T-cell (primary cell): ENCODE results near the gene RPL5. TPM values are rescaled to one million over a fixed set of nuclear protein-coding genes. Genes with fewer than 3 reads are reported as not detected.

ENCODE experiments used
- ATAC-seq, 4 experiments: fragments of 200-7000 bp in 3 of 4; fragments of 150-1000 bp in 1 of 4; cut with Tn5 transposase; replicated peaks in 1 of 4; 1 replicate in 3 of 4; 2 replicates in 1 of 4; pipeline ENCODE4 v1.10.0; 2021; ENCODE audit warnings: moderate library complexity in 3 of 4, mild to moderate bottlenecking in 2 of 4, moderate number of reproducible peaks in 1 of 4
- CTCF ChIA-PET, 2 donors: fragments of 300-600 bp; sonication (Branson Sonifier 250); formaldehyde crosslinking; loops; one replicate each; lab custom pipeline; 2022; ENCODE audit warnings: antibody characterized with exemption in 2 of 2; lab: Charles Lee
- POLR2A ChIA-PET, 2 donors: fragments of 300-600 bp; sonication (Branson Sonifier 250); formaldehyde crosslinking; loops; one replicate each; lab custom pipeline; 2022; ENCODE audit warnings: antibody characterized with exemption in 2 of 2; lab: Charles Lee
- DNase-seq, 35 experiments: peaks; one replicate each; pipeline versions ENCODE4 v3.0.0 to v3.0.0-alpha.2; 2013 to 2023
- H3K27ac ChIP-seq: one replicate; pipeline ENCODE4 v1.5.1; 2013; ENCODE audit warnings: low read length
- H3K27me3 ChIP-seq, 2 experiments: replicated peaks in 1 of 2; 1 replicate in 1 of 2; 2 replicates in 1 of 2; pipeline versions ENCODE4 v1.6.1 to v1.7.0; 2013; ENCODE audit warnings: low read length in 1 of 2, mixed read lengths in 1 of 2; ENCODE audit not compliant: control insufficient read depth in 2 of 2, insufficient read depth in 2 of 2; ENCODE audit errors: extremely low read depth in 1 of 2
- H3K36me3 ChIP-seq, 2 donors: 1 replicate in 1 of 2; 2 replicates in 1 of 2; pipeline versions ENCODE4 v1.6.1 to v1.7.0; 2013; ENCODE audit warnings: low read length in 1 of 2; ENCODE audit not compliant: control insufficient read depth in 2 of 2, insufficient read depth in 1 of 2; ENCODE audit errors: extremely low read depth in 1 of 2
- H3K4me1 ChIP-seq, 2 experiments: 1 replicate in 1 of 2; 2 replicates in 1 of 2; pipeline versions ENCODE4 v1.6.1 to v1.7.0; 2013; ENCODE audit warnings: low read length in 2 of 2, mixed read lengths in 1 of 2; ENCODE audit not compliant: insufficient read depth in 2 of 2, control insufficient read depth in 1 of 2; ENCODE audit errors: extremely low read depth in 1 of 2
- H3K4me3 ChIP-seq, 2 donors: 1 replicate in 1 of 2; 2 replicates in 1 of 2; pipeline versions ENCODE4 v1.5.1 to v1.7.0; 2013; ENCODE audit warnings: mild to moderate bottlenecking in 2 of 2, low read length in 1 of 2, moderate library complexity in 1 of 2; ENCODE audit not compliant: control insufficient read depth in 1 of 2; ENCODE audit errors: extremely low read depth in 1 of 2
- H3K9me3 ChIP-seq: 2 replicates; pipeline ENCODE4 v1.7.0; 2013
- H3K27ac Mint-ChIP-seq, 2 donors: one replicate each; pipeline ENCODE4 v1.8.0; 2020 to 2021; ENCODE audit warnings: mild to moderate bottlenecking in 2 of 2, mixed read lengths in 2 of 2
- H3K27me3 Mint-ChIP-seq, 2 donors: one replicate each; pipeline ENCODE4 v1.8.0; 2021 to 2022; ENCODE audit warnings: mixed read lengths in 2 of 2
- H3K36me3 Mint-ChIP-seq: one replicate; pipeline ENCODE4 v1.8.0; 2021; ENCODE audit warnings: mixed read lengths
- H3K4me1 Mint-ChIP-seq, 3 donors: one replicate each; pipeline ENCODE4 v1.8.0; 2020 to 2022; ENCODE audit warnings: mixed read lengths in 3 of 3, mild to moderate bottlenecking in 1 of 3
- H3K4me3 Mint-ChIP-seq, 3 donors: one replicate each; pipeline ENCODE4 v1.8.0; 2020 to 2022; ENCODE audit warnings: mild to moderate bottlenecking in 3 of 3, mixed read lengths in 3 of 3, moderate library complexity in 3 of 3
- H3K9me3 Mint-ChIP-seq, 3 donors: one replicate each; pipeline ENCODE4 v1.8.0; 2020 to 2022; ENCODE audit warnings: mixed read lengths in 3 of 3
- WGBS: methylation state at CpG from one replicate; pipeline ENCODE4 v1.1.5; 2013; ENCODE audit warnings: missing lambda C conversion rate; ENCODE audit not compliant: insufficient coverage; 5-methylcytosine and 5-hydroxymethylcytosine counted together
- total RNA-seq, 35 experiments: library from RNA in 6 of 35; stranded (reverse) in 6 of 35; fragments of 120-200 nt in 1 of 35; gene quantifications; one replicate each; pipeline versions ENCODE4 v1.2.1 to v1.2.4 and lab custom pipeline; 2013 to 2026

Gene RPL5
- total RNA-seq, 5 donors from 2014 or later (not counting 1 experiment from before 2014, with no cell fraction given), result 1,327 to 1,558 (median 1,433) TPM

DNA sequence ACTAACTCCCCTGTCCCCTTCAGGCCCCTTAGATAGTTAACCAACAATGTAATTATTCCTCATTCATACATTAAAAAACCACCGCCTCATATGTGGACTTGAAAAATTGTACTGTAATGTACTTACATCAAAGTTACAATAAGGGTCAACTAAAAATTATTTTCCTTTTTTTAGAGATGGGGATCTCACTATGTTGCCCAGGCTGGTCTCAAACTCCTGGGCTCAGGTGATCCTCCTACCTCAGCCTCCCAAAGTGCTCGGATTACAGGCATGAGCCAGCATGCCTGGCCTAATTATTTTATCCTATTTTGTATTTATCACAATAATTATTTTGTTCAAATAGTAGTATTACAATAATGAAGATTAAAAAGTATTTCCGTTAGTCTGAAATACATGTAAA, 12.6 kb downstream of the RPL5 start:
- ChIA-PET CTCF (no interaction called here), POLR2A (no interaction called here)
- Mint-ChIP-seq H3K27ac (no peak overlapping the region), H3K9me3 (no peaks in the 10 kb centered on the region), H3K27me3 (no peaks in the 10 kb centered on the region), H3K4me1 (peaks cover 15 to 18% (median 17%) of the 10 kb centered on the region in 3 donors), H3K4me3 (no peak overlapping the region), H3K36me3 (peaks cover 39% of the 10 kb centered on the region)
- Histone ChIP-seq H3K36me3 (peaks cover 0 to 54% of the 10 kb centered on the region in 2 donors), H3K4me1 (peaks cover 1 to 5% of the 10 kb centered on the region in 2 experiments), H3K9me3 (no peaks in the 10 kb centered on the region), H3K4me3 (no peak overlapping the region), H3K27me3 (no peaks in the 10 kb centered on the region), H3K27ac (no peak overlapping the region)
- WGBS, result no CpG with 5 or more reads among the region's 3 CpGs
- no peak for DNase-seq
- ATAC-seq, result no peak

DNA sequence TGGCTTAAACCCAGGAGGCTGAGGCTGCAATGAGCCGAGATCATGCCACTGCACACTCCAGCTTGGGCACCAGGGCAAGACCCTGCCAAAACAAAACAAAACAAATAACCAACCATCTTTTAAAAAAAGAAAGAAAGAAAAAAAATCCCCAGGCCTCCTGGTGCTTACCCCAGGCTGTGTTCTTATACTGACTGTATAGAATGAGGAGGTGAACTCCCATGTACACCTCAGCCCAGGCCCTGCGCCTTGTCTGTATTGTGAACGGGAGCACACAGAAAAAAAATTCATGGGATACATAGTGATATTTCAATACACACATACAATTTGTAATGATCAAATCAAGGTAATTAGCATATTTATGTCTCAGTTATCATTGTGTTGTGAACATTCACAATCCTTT, 14.1 kb downstream of the RPL5 start:
- ChIA-PET POLR2A (interaction anchor here (0.8 to 1.0 kb wide), 2 partner anchors 14 to 117 kb away, joined by 6 to 11 read pairs; no protein-coding TSS in a partner anchor), CTCF (interaction anchor here in 1 of 2 donors (0.6 kb wide), 1 partner anchor 365 kb away, joined by 3 read pairs; no protein-coding TSS in a partner anchor)
- Histone ChIP-seq H3K4me3 (no peak overlapping the region), H3K27ac (no peak overlapping the region), H3K36me3 (peaks cover 8 to 52% of the 10 kb centered on the region in 2 donors), H3K27me3 (no peaks in the 10 kb centered on the region), H3K9me3 (no peaks in the 10 kb centered on the region), H3K4me1 (no peaks in the 10 kb centered on the region)
- H3K27ac Mint-ChIP-seq, result peak overlapping the region in 1 of 2 donors; percentile 31
- no CpG with 5 or more reads among the region's 3 CpGs for WGBS
- no peak for ATAC-seq
- no peak for DNase-seq
- no peaks in the 10 kb centered on the region for H3K9me3 Mint-ChIP-seq
- H3K4me3 Mint-ChIP-seq, result no peak overlapping the region
- H3K36me3 Mint-ChIP-seq, result peaks cover 32% of the 10 kb centered on the region
- H3K27me3 Mint-ChIP-seq, result no peaks in the 10 kb centered on the region
- H3K4me1 Mint-ChIP-seq, result peaks cover 4 to 5% (median 5%) of the 10 kb centered on the region in 3 donors

DNA sequence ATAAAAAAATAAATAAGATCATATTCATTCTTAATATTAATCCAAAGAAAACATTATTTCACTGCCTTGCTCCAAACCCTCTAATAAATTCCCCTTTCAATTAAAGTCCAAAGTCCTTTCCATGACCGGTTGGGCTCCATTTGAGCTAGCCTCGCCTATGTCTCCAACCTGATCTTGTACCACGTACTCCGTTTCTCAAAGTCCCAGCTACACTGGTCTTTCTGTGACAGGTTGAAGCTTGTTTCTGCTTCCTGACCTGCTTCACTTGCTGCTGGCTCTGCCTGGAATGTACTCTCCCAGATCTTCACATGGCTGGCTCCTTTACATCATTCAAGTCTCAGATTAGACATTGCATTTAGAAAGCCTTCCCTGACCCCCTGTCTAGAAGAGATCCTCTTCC, 16.4 kb downstream of the RPL5 start:
- ChIA-PET CTCF (interaction anchor here (0.6 to 1.3 kb wide), 6 partner anchors 9 to 146 kb away, joined by 3 to 6 read pairs (median 4); partner anchors contain the start of gene RPL5 (in 1 of the 2)), POLR2A (interaction anchor here in 1 of 2 donors (0.6 kb wide), 1 partner anchor 8 kb away, joined by 3 read pairs; no protein-coding TSS in a partner anchor)
- Mint-ChIP-seq H3K9me3 (no peaks in the 10 kb centered on the region), H3K36me3 (peaks cover 24% of the 10 kb centered on the region), H3K27ac (peak overlapping the region; percentile 51 to 59), H3K4me1 (peaks cover 9 to 17% (median 10%) of the 10 kb centered on the region in 3 donors), H3K27me3 (no peaks in the 10 kb centered on the region), H3K4me3 (no peak overlapping the region)
- no peak for ATAC-seq
- 98% methylated on average over 4 of the region's 4 CpGs for WGBS
- Histone ChIP-seq H3K27me3 (no peaks in the 10 kb centered on the region), H3K36me3 (peaks cover 8 to 31% of the 10 kb centered on the region in 2 donors), H3K4me1 (peaks cover 0 to 6% of the 10 kb centered on the region in 2 experiments), H3K4me3 (no peak overlapping the region), H3K27ac (no peak overlapping the region), H3K9me3 (no peaks in the 10 kb centered on the region)
- DNase-seq, result no peak

DNA sequence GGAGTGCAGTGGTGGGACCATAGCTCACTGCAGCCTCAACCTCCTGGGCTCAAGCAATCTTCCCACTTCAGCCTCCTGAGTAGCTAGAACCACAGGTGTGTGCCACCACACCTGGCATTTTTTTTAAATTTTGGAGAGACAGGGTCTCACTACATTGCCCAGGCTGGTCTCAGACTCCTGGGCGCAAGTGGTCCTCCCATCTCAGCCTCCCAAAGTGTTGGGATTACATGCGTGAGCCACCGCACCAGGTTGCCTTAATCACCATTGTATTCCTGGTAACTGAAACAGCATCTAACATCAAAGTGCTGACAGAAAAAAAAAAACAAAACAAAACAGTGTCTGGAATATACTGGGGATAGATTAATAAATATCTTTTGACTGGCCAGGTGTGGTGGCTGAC, 18.2 kb downstream of the RPL5 start:
- DNase-seq, result no peak
- Mint-ChIP-seq H3K4me1 (peaks cover 19 to 27% (median 21%) of the 10 kb centered on the region in 3 donors), H3K9me3 (peaks cover 0 to 4% (median 0%) of the 10 kb centered on the region in 3 donors), H3K4me3 (no peak overlapping the region), H3K27ac (peak overlapping the region in 1 of 2 donors; percentile 12), H3K27me3 (no peaks in the 10 kb centered on the region), H3K36me3 (peaks cover 18% of the 10 kb centered on the region)
- no peak for ATAC-seq
- POLR2A ChIA-PET, result no interaction called here
- H3K36me3 ChIP-seq, result peaks cover 8 to 23% of the 10 kb centered on the region in 2 donors
- CTCF ChIA-PET, result interaction anchor here (0.6 to 1.0 kb wide), 3 partner anchors 11 to 260 kb away, joined by 3 to 7 read pairs (median 3); no protein-coding TSS in a partner anchor
- WGBS, result no CpG with 5 or more reads among the region's 3 CpGs
- H3K9me3 ChIP-seq, result no peaks in the 10 kb centered on the region
- no peak overlapping the region for H3K4me3 ChIP-seq
- H3K27ac ChIP-seq, result no peak overlapping the region
- H3K27me3 ChIP-seq, result no peaks in the 10 kb centered on the region
- peaks cover 0 to 6% of the 10 kb centered on the region in 2 experiments for H3K4me1 ChIP-seq

DNA sequence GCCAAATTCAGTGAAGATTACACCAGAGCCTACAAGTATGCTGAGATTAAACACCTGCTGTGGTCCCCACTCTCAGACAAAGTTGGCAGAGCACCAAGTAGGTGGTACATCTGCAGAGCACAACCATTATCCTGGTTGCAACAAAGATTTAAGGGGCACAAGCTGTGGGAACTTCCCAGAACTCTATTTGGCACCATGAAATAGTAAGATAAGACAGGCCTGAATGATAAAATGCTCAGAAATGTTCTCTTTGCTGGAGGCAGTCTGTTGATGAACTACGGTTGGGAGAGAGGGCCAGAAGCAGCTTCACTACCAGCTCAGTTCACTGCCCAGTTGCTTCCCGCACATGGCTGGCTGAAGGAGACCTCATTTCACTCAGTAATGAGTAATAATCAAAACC, 19.9 kb downstream of the RPL5 start:
- no peaks in the 10 kb centered on the region for H3K27me3 ChIP-seq
- H3K9me3 Mint-ChIP-seq, result peaks cover 0 to 5% (median 0%) of the 10 kb centered on the region in 3 donors
- H3K4me1 Mint-ChIP-seq, result peaks cover 19 to 27% (median 21%) of the 10 kb centered on the region in 3 donors
- peaks cover 8 to 25% of the 10 kb centered on the region in 2 donors for H3K36me3 ChIP-seq
- no peak overlapping the region for H3K27ac ChIP-seq
- peaks cover 0 to 6% of the 10 kb centered on the region in 2 experiments for H3K4me1 ChIP-seq
- no peak overlapping the region for H3K4me3 Mint-ChIP-seq
- H3K9me3 ChIP-seq, result no peaks in the 10 kb centered on the region
- CTCF ChIA-PET, result interaction anchor here (0.7 to 1.2 kb wide), 2 partner anchors 141 to 142 kb away, joined by 3 read pairs; no protein-coding TSS in a partner anchor
- no peak overlapping the region for H3K4me3 ChIP-seq
- ATAC-seq, result no peak
- WGBS, result no CpG with 5 or more reads among the region's 2 CpGs
- H3K27ac Mint-ChIP-seq, result no peak overlapping the region
- H3K36me3 Mint-ChIP-seq, result peaks cover 12% of the 10 kb centered on the region
- no peak for DNase-seq
- H3K27me3 Mint-ChIP-seq, result no peaks in the 10 kb centered on the region
- POLR2A ChIA-PET, result no interaction called here

DNA sequence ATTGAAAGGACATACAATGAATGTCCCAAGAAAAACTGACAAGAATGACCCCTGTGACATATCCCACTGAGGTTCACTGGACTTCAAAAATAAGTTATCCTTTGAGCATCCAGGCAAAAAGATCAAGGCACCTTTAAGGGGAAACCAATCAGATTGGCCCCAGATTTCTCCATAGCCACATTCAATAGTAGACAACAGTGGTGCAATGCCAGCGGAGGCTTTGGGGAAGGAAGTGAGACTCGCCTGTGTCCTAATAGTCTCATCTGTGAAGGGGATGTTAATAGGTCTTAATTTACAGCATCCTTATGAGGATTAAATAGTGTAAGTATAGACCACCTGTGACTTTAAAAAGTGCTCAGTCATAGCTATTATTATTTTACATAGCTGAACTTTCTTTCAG, 21.5 kb downstream of the RPL5 start:
- Histone ChIP-seq H3K4me1 (peaks cover 0 to 6% of the 10 kb centered on the region in 2 experiments), H3K27me3 (no peaks in the 10 kb centered on the region), H3K9me3 (no peaks in the 10 kb centered on the region), H3K4me3 (no peak overlapping the region), H3K27ac (no peak overlapping the region), H3K36me3 (peaks cover 8 to 25% of the 10 kb centered on the region in 2 donors)
- no peak for DNase-seq
- Mint-ChIP-seq H3K4me1 (peaks cover 19 to 27% (median 23%) of the 10 kb centered on the region in 3 donors), H3K27ac (no peak overlapping the region), H3K4me3 (no peak overlapping the region), H3K9me3 (peaks cover 0 to 5% (median 0%) of the 10 kb centered on the region in 3 donors), H3K36me3 (peaks cover 10% of the 10 kb centered on the region), H3K27me3 (no peaks in the 10 kb centered on the region)
- no CpG with 5 or more reads among the region's 2 CpGs for WGBS
- CTCF ChIA-PET, result no interaction called here
- ATAC-seq, result no peak
- POLR2A ChIA-PET, result interaction anchor here in 1 of 2 donors (1.0 kb wide), 1 partner anchor 47 kb away, joined by 8 read pairs; no protein-coding TSS in a partner anchor
